Subcutaneous adipose tissue (tissue), 4 donors: Measurements from ENCODE around the gene TRDN. TPM values are rescaled to one million over a fixed set of nuclear protein-coding genes. Genes with fewer than 3 reads are reported as not detected.

ENCODE experiments used
- CTCF ChIP-seq: fragments of 450-650 bp; IDR thresholded peaks from one replicate; pipeline ENCODE4 v1.5.1; 2016; ENCODE audit warnings: low read depth, mild to moderate bottlenecking, control low read depth, antibody characterized with exemption, moderate library complexity
- total RNA-seq, 4 donors: library from RNA; depleted of rRNA; stranded (reverse); fragments of >200 nt; gene quantifications; one replicate each; pipeline ENCODE4 v1.1.0, GENCODE V29; 2016

The TRDN gene
- total RNA-seq, 4 donors from 2014 or later: under 0.01 to 2.8 (median 2.2) TPM; not detected in 1

- no peak for TF ChIP-seq CTCF
These were observed 26.0 kb upstream of the TRDN start for GRCh38 chr6:123662757-123663156.

- TF ChIP-seq CTCF: no peak
These were observed 24.5 kb upstream of the TRDN start for GRCh38 chr6:123661105-123661891.

- TF ChIP-seq CTCF: no peak
These were observed 23.4 kb upstream of the TRDN start for GRCh38 chr6:123659960-123660748.

GRCh38 chr6:123658848-123659247 is 22.1 kb upstream of the TRDN start:
- TF ChIP-seq CTCF: no peak

DNA sequence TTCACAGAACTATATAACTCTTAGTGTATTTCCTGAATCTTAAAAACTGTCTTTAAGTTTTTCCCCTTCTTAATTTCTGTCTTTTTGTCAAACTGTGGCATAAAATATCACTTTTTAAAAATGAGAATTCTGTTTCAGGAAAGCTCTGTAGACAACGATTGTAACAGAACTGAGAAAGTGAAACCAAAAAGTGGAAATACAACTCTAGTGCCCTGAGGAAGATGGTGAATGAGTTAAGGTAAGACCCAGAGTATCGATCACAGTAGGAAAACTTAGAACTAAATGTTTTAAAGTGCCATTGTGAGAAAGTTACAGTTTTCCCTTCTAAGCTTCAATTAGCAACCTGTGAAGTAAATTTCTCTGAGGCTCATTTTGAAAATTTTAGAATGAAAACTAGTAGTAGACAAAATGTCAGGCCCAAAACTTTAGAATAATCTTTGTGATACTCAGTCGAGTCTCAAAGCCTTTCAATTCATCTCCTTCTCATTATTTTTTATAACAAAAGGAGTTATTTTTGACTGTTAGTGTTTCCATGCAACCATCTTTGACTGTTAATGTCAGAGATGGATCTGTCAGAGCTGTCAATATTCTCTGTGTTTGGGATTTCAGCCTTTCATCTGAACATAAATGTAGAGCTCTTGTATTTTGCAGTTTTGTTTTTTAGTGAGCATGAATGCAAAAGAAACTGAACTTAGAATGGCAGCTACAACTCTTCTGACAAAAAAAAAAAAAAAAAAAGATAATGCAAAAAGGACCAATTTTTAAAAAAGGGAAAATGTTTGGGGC is 19.0 kb upstream of the TRDN start:
- TF ChIP-seq CTCF: no peak

GRCh38 chr6:123648723-123649122 is 12.0 kb upstream of the TRDN start:
- no peak for TF ChIP-seq CTCF
